PC-3 (cell line): Measurements from ENCODE around the gene PSMC3IP. TPM values are rescaled to one million over a fixed set of nuclear protein-coding genes. Genes with fewer than 3 reads are reported as not detected.

ENCODE experiments used
- ATAC-seq: fragments of 200-7000 bp; cut with Tn5 transposase; 2 replicates; pipeline ENCODE4 v1.9.1; 2020; ENCODE audit warnings: mild to moderate bottlenecking, moderate library complexity
- BruUV-seq: library from RNA; stranded (reverse); fragments of 400-500 nt; replicated peaks from 2 replicates; lab custom pipeline; 2021; lab: Mats Ljungman, UMichigan
- CTCF ChIA-PET: fragments of 300-600 bp; sonication (Branson Sonifier 250); formaldehyde crosslinking; loops from one replicate; lab custom pipeline; 2022; ENCODE audit warnings: antibody characterized with exemption; lab: Charles Lee
- POLR2A ChIA-PET: fragments of 300-600 bp; sonication (Branson Sonifier 250); formaldehyde crosslinking; loops from one replicate; lab custom pipeline; 2022; ENCODE audit warnings: antibody characterized with exemption; ENCODE audit not compliant: unreplicated experiment; lab: Charles Lee
- DNase-seq: peaks from one replicate; pipeline ENCODE4 v3.0.0-alpha.2; 2015
- H2AFZ ChIP-seq: fragments of 300-600 bp; sonication (generic); 2 replicates; pipeline ENCODE4 v1.6.0; 2016; ENCODE audit warnings: antibody characterized with exemption, low read length
- H3F3A ChIP-seq: fragments of 300-600 bp; sonication (generic); one replicate; pipeline ENCODE4 v1.6.0; 2017; ENCODE audit warnings: antibody characterized with exemption, low read length, control low read depth, mild to moderate bottlenecking; ENCODE audit not compliant: unreplicated experiment
- H3K27ac ChIP-seq: fragments of 300-600 bp; sonication (generic); 2 replicates; pipeline ENCODE4 v1.5.1; 2016; ENCODE audit warnings: mild to moderate bottlenecking, low read length
- H3K27me3 ChIP-seq: fragments of 300-600 bp; sonication (generic); 2 replicates; pipeline ENCODE4 v1.6.1; 2016; ENCODE audit warnings: low read length, mixed read lengths
- H3K36me3 ChIP-seq: fragments of 300-600 bp; sonication (generic); 2 replicates; pipeline ENCODE4 v1.6.1; 2016; ENCODE audit warnings: low read depth, mixed run types, low read length, mixed read lengths
- H3K4me1 ChIP-seq: fragments of 300-600 bp; sonication (generic); 2 replicates; pipeline ENCODE4 v1.5.1; 2016; ENCODE audit warnings: low read length; ENCODE audit not compliant: insufficient read depth
- H3K4me2 ChIP-seq: fragments of 300-600 bp; sonication (generic); 2 replicates; pipeline ENCODE4 v1.6.0; 2016; ENCODE audit warnings: low read length
- H3K4me3 ChIP-seq: fragments of 300-600 bp; sonication (generic); 2 replicates; pipeline ENCODE4 v1.5.1; 2016; ENCODE audit warnings: mild to moderate bottlenecking, low read length, mixed read lengths
- H3K79me2 ChIP-seq: fragments of 300-600 bp; sonication (generic); 2 replicates; pipeline ENCODE4 v1.6.1; 2017; ENCODE audit warnings: low read length, mixed read lengths
- H3K9ac ChIP-seq: fragments of 300-600 bp; sonication (generic); 2 replicates; pipeline ENCODE4 v1.6.0; 2016; ENCODE audit warnings: mild to moderate bottlenecking, low read length
- H3K9me2 ChIP-seq: fragments of 300-600 bp; sonication (generic); replicated peaks from 2 replicates; pipeline ENCODE4 v1.6.1; 2016; ENCODE audit warnings: mixed run types, low read length, mixed read lengths
- H3K9me3 ChIP-seq: fragments of 300-600 bp; sonication (generic); 2 replicates; pipeline ENCODE4 v1.6.1; 2016; ENCODE audit warnings: low read length, mixed read lengths
- H4K20me1 ChIP-seq: fragments of 300-600 bp; sonication (generic); 2 replicates; pipeline ENCODE4 v1.6.1; 2016; ENCODE audit warnings: low read length, mixed read lengths
- CTCF ChIP-seq: fragments of 300-600 bp; sonication (generic); conservative IDR thresholded peaks from 2 replicates; pipeline ENCODE4 v1.5.1; 2017; ENCODE audit warnings: antibody characterized with exemption, low read depth, mild to moderate bottlenecking, low read length
- EZH2 ChIP-seq: fragments of 300-600 bp; sonication (generic); IDR thresholded peaks from one replicate; pipeline ENCODE4 v1.6.1; 2017; ENCODE audit warnings: antibody characterized with exemption, mild to moderate bottlenecking, low read length; ENCODE audit not compliant: unreplicated experiment
- EZH2phosphoT487 ChIP-seq: fragments of 300-600 bp; sonication (generic); IDR thresholded peaks from 2 replicates; pipeline ENCODE4 v1.6.1; 2018; ENCODE audit warnings: mild to moderate bottlenecking, antibody characterized with exemption, low read length, borderline replicate concordance
- intact Hi-C: fragments of 100-400 bp; cut with micrococcal nuclease; formaldehyde crosslinking; loops from 2 replicates; pipeline ENCODE4 v1.9.0; 2023
- total RNA-seq: library from RNA; depleted of rRNA; stranded (reverse); fragments of >200 nt; gene quantifications from 2 replicates; pipeline ENCODE4 v1.2.3, GENCODE V29; 2014

Gene PSMC3IP
- total RNA-seq, 1 experiment from 2014 or later: 20.3 TPM

GRCh38 chr17:42527932-42528331, 49.6 kb downstream of the PSMC3IP start:
- H3K27me3 ChIP-seq: no peaks in the 10 kb centered on the region
- no peaks in the 10 kb centered on the region for H3K36me3 ChIP-seq
- H3K4me3 ChIP-seq: no peak overlapping the region
- no peak overlapping the region for H2AFZ ChIP-seq
- H3K4me1 ChIP-seq: peaks cover 3% of the 10 kb centered on the region; the same call in 1 of the 2 replicates
- ChIA-PET CTCF (interaction anchor here (0.5 to 1.1 kb wide), 9 partner anchors 431 to 614 kb away, joined by 3 to 9 read pairs (median 5); partner anchors contain the start of gene ODAD4), POLR2A (no interaction called here)
- no peak for ATAC-seq
- H3K27ac ChIP-seq: no peak overlapping the region
- intact Hi-C loops: loop anchor here (1.0 kb wide), 1 partner anchor 461 kb away; no protein-coding TSS in a partner anchor
- H3K4me2 ChIP-seq: no peak overlapping the region
- no peaks in the 10 kb centered on the region for H3K79me2 ChIP-seq
- no peaks in the 10 kb centered on the region for H3K9me2 ChIP-seq
- H3K9me3 ChIP-seq: no peaks in the 10 kb centered on the region
- TF ChIP-seq EZH2phosphoT487: no peak
- no peak for TF ChIP-seq EZH2
- TF ChIP-seq CTCF: no peak
- no peaks in the 10 kb centered on the region for H4K20me1 ChIP-seq
- no peak overlapping the region for H3K9ac ChIP-seq
- BruUV-seq: no TSS peak
- H3F3A ChIP-seq: no peaks in the 10 kb centered on the region
- no peak for DNase-seq

- ATAC-seq (no peak), DNase-seq (no peak)
- H3K27ac ChIP-seq: no peak overlapping the region
- H3K36me3 ChIP-seq: no peaks in the 10 kb centered on the region
- no peaks in the 10 kb centered on the region for H3K27me3 ChIP-seq
- intact Hi-C loops: no loop called here
- H3K4me2 ChIP-seq: no peak overlapping the region
- ChIA-PET CTCF (no interaction called here), POLR2A (no interaction called here)
- TF ChIP-seq EZH2 (no peak), EZH2phosphoT487 (no peak), CTCF (no peak)
- no peaks in the 10 kb centered on the region for H4K20me1 ChIP-seq
- no TSS peak for BruUV-seq
- no peaks in the 10 kb centered on the region for H3F3A ChIP-seq
- peaks cover 7% of the 10 kb centered on the region for H3K4me1 ChIP-seq
- H3K9ac ChIP-seq: no peak overlapping the region
- no peaks in the 10 kb centered on the region for H3K9me2 ChIP-seq
- no peaks in the 10 kb centered on the region for H3K79me2 ChIP-seq
- no peak overlapping the region for H3K4me3 ChIP-seq
- H2AFZ ChIP-seq: no peak overlapping the region
- no peaks in the 10 kb centered on the region for H3K9me3 ChIP-seq
Measured at GRCh38 chr17:42526031-42526444, 51.5 kb downstream of the PSMC3IP start.

- CTCF ChIA-PET: interaction anchor here (0.5 kb wide), 1 partner anchor 562 kb away, joined by 3 read pairs; no protein-coding TSS in a partner anchor
- no peak for DNase-seq
- H3K4me2 ChIP-seq: no peak overlapping the region
- H3K79me2 ChIP-seq: no peaks in the 10 kb centered on the region
- BruUV-seq: no TSS peak
- no peaks in the 10 kb centered on the region for H4K20me1 ChIP-seq
- TF ChIP-seq EZH2phosphoT487 (no peak), EZH2 (no peak), CTCF (no peak)
- H3K4me3 ChIP-seq: no peak overlapping the region
- intact Hi-C loops: no loop called here
- POLR2A ChIA-PET: no interaction called here
- no peak for ATAC-seq
- no peaks in the 10 kb centered on the region for H3K9me2 ChIP-seq
- no peak overlapping the region for H3K27ac ChIP-seq
- H3K4me1 ChIP-seq: peaks cover 12% of the 10 kb centered on the region
- no peak overlapping the region for H3K9ac ChIP-seq
- no peaks in the 10 kb centered on the region for H3K36me3 ChIP-seq
- H3K27me3 ChIP-seq: no peaks in the 10 kb centered on the region
- no peaks in the 10 kb centered on the region for H3K9me3 ChIP-seq
- no peaks in the 10 kb centered on the region for H3F3A ChIP-seq
- no peak overlapping the region for H2AFZ ChIP-seq
Measured at GRCh38 chr17:42525221-42525620, 52.3 kb downstream of the PSMC3IP start.
